ENCODE data around the gene ATRAID. TPM values are rescaled to one million over a fixed set of nuclear protein-coding genes. Genes with fewer than 3 reads are reported as not detected.

Gene ATRAID
- total and polyA plus RNA-seq, 10 donors = 59.2 to 300 (median 102) TPM

DNA sequence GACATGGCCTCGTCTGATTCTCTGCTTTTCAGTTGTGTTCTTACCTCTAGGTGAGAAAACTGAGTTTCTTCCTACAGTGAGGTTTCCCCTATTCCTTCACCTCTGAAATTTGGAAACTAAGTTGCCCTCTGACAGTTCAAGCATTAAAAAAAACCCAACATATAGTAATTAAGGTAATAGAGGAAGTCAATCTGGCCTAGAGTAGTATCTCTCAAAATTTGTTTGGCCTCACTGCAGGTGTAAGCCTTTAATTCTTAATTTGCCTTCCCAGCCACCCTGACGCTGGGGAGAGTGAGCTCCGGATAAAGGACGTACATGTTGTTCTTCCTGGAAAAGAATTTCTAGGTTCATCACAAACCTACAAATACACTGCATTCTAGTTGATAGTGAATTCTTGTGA, 6.8 kb downstream of the ATRAID start:
- H3K4me1 ChIP-seq = peaks cover 11 to 37% (median 32%) of the 10 kb centered on the region in 6 donors
- H3K36me3 ChIP-seq = peaks cover under 1 to 75% (median 23%) of the 10 kb centered on the region in 6 donors
- no peaks in the 10 kb centered on the region for H3K27me3 ChIP-seq (replicated peaks in 1 of 7)
- no peak overlapping the region for H3K27ac ChIP-seq
- no peak for DNase-seq
- H3K4me3 ChIP-seq = peak overlapping the region in 1 of 8 donors; percentile 71
- intact Hi-C loops (cut with DNase I; ENCODE audit: low total_unique reads) = no loop called here
- no peak for TF ChIP-seq POLR2A (IDR thresholded peaks at IDR 0.05)
- no peak for TF ChIP-seq POLR2AphosphoS5 (IDR thresholded peaks at IDR 0.05)
- TF ChIP-seq, protein P1, sequence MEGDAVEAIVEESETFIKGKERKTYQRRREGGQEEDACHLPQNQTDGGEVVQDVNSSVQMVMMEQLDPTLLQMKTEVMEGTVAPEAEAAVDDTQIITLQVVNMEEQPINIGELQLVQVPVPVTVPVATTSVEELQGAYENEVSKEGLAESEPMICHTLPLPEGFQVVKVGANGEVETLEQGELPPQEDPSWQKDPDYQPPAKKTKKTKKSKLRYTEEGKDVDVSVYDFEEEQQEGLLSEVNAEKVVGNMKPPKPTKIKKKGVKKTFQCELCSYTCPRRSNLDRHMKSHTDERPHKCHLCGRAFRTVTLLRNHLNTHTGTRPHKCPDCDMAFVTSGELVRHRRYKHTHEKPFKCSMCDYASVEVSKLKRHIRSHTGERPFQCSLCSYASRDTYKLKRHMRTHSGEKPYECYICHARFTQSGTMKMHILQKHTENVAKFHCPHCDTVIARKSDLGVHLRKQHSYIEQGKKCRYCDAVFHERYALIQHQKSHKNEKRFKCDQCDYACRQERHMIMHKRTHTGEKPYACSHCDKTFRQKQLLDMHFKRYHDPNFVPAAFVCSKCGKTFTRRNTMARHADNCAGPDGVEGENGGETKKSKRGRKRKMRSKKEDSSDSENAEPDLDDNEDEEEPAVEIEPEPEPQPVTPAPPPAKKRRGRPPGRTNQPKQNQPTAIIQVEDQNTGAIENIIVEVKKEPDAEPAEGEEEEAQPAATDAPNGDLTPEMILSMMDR (IDR thresholded peaks at IDR 0.05 in 8 of 11, conservative IDR thresholded peaks at IDR 0.05 in 3 of 11) = no peak
- H3K9me3 ChIP-seq = no peaks in the 10 kb centered on the region
- 71 to 85% (median 79%) methylated on average over 4 of the region's 4 CpGs for WGBS, 5 donors

DNA sequence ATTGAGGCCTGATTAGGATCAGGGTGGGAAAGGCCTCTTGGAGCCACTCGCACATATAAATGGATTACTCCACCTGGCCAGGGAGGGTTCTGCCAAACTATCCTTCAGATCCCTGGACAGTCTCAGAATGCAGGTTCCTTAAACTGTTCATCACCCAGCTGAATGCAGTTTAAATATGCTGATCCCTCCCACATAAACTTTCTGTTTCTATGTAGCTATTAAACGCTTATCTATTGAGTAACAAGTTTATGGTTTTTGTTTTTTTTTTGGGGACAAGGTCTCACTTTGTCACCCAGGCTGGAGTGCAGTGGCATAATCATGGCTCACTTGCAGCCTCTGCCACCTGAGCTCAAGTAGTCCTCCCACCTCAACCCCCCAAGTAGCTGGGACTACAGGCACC, 7.2 kb downstream of the ATRAID start:
- H3K27ac ChIP-seq = no peak overlapping the region
- TF ChIP-seq, protein P1 (IDR thresholded peaks at IDR 0.05 in 8 of 11, conservative IDR thresholded peaks at IDR 0.05 in 3 of 11) = no peak
- TF ChIP-seq POLR2AphosphoS5 (IDR thresholded peaks at IDR 0.05) = no peak
- TF ChIP-seq POLR2A (IDR thresholded peaks at IDR 0.05) = no peak
- no peak for DNase-seq
- 71 to 83% (median 78%) methylated on average over 2 of the region's 2 CpGs for WGBS, 5 donors
- no peaks in the 10 kb centered on the region for H3K27me3 ChIP-seq (replicated peaks in 1 of 7)
- no peak overlapping the region for H3K4me3 ChIP-seq
- H3K4me1 ChIP-seq = peaks cover 11 to 33% (median 28%) of the 10 kb centered on the region in 6 donors
- intact Hi-C loops (cut with DNase I; ENCODE audit: low total_unique reads) = no loop called here
- no peaks in the 10 kb centered on the region for H3K9me3 ChIP-seq
- H3K36me3 ChIP-seq = peaks cover 2 to 75% (median 28%) of the 10 kb centered on the region in 6 donors

DNA sequence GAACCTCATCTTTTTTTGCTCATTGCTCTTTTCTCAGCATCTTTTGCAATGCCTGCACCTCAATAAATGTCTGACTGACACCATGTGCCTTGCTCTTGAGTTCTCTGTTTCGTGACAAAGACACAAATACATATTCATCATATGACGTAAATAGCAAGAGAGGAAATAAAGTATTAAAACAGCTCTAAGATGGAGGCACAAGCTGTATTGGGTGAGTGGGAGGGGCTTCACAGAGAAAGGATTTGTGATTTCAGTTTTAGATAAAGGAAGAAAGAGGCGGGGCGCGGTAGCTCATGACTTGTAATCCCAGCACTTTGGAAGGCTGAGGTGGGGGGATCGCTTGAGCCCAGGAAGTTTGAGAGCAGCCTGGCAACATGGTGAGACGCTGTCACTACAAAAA, 8.2 kb downstream of the ATRAID start:
- TF ChIP-seq, protein P1 (IDR thresholded peaks at IDR 0.05 in 8 of 11, conservative IDR thresholded peaks at IDR 0.05 in 3 of 11) = no peak
- no peak for TF ChIP-seq POLR2AphosphoS5 (IDR thresholded peaks at IDR 0.05)
- no peak for TF ChIP-seq POLR2A (IDR thresholded peaks at IDR 0.05)
- H3K9me3 ChIP-seq = no peaks in the 10 kb centered on the region
- H3K27me3 ChIP-seq (replicated peaks in 1 of 7) = no peaks in the 10 kb centered on the region
- H3K4me3 ChIP-seq = no peak overlapping the region
- peaks cover 11 to 32% (median 28%) of the 10 kb centered on the region in 6 donors for H3K4me1 ChIP-seq
- WGBS, 5 donors = 92 to 97% (median 96%) methylated on average over 7 of the region's 7 CpGs
- H3K27ac ChIP-seq = no peak overlapping the region
- H3K36me3 ChIP-seq = peaks cover 2 to 77% (median 38%) of the 10 kb centered on the region in 6 donors
- DNase-seq = no peak
- intact Hi-C loops (cut with DNase I; ENCODE audit: low total_unique reads) = no loop called here

GRCh38 chr2:27221166-27221565, 9.3 kb downstream of the ATRAID start:
- H3K36me3 ChIP-seq = peaks cover 4 to 77% (median 45%) of the 10 kb centered on the region in 6 donors
- no peaks in the 10 kb centered on the region for H3K9me3 ChIP-seq
- 92 to 100% (median 94%) methylated on average over 3 of the region's 3 CpGs for WGBS, 5 donors
- no peak overlapping the region for H3K4me3 ChIP-seq
- DNase-seq = no peak
- peaks cover 11 to 32% (median 28%) of the 10 kb centered on the region in 6 donors for H3K4me1 ChIP-seq
- intact Hi-C loops (cut with DNase I; ENCODE audit: low total_unique reads) = no loop called here
- no peak overlapping the region for H3K27ac ChIP-seq
- no peaks in the 10 kb centered on the region for H3K27me3 ChIP-seq (replicated peaks in 1 of 7)
- TF ChIP-seq, protein P1 (IDR thresholded peaks at IDR 0.05 in 8 of 11, conservative IDR thresholded peaks at IDR 0.05 in 3 of 11) = no peak
- TF ChIP-seq POLR2A (IDR thresholded peaks at IDR 0.05) = no peak
- no peak for TF ChIP-seq POLR2AphosphoS5 (IDR thresholded peaks at IDR 0.05)
